GM21381 (cell line): ENCODE measurements around the gene RNF149.

ENCODE experiments used
- ATAC-seq: cut with Tn5 transposase; IDR thresholded peaks from one replicate; pipeline ENCODE4 v1.9.1; 2021; ENCODE audit warnings: mild to moderate bottlenecking, moderate library complexity; ENCODE audit not compliant: unreplicated experiment

The RNF149 gene

DNA sequence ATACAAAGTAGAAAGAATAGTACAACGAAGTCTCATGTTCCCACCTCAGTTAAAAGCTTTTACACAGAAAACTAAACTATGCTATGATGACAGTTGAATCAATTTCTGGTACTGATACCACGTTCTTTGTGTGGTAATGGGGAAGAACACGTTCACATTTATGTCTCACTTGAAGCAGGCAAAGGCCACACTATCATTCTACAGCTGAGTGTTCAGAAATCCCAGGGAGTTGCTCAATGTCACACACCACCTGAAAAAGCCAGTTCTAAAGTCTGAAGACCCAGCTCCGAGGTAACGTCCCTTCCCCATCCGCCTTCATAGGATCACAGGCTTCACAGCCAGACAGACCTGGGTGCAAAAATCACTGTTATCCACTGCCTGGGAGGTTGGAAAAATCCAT lies 8.9 kb downstream of the RNF149 start:
- ATAC-seq, result no peak

DNA sequence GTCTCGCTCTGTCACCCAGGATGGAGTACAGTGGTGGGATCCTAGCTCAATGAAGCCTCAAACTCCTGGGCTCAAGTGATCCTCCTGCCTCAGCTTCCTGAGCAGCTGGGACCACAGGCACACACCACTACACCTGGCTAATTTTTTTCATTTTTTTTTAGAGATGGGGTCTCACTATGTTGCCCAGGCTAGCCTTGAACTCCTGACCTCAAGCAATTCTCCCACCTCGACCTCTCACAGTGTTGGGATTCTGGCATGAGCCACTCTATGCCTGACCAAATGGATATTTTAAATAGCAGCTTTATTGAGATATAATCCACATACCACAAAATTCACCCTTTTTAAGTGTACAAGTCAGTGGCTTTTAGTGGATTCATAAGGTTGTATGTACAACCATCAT lies 11.1 kb downstream of the RNF149 start:
- no peak for ATAC-seq

DNA sequence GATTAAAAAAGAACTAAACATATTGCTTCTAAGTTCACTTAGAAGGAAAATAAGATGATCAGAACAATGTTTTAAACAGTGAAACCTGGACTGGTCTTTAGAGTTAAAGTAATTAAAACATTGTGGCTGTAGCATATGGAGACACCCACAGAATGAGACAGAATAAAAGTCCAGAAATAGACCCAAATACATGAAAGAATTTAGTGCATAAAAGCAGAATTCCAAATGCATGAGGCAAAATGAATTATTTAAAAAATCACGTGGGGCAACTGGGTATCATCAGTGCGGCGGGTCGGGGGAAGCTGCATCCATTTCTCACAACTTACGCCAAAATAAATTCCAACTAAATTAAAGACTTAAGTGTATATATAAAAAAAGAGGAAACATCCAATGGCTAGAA lies 12.1 kb downstream of the RNF149 start:
- ATAC-seq, result no peak

DNA sequence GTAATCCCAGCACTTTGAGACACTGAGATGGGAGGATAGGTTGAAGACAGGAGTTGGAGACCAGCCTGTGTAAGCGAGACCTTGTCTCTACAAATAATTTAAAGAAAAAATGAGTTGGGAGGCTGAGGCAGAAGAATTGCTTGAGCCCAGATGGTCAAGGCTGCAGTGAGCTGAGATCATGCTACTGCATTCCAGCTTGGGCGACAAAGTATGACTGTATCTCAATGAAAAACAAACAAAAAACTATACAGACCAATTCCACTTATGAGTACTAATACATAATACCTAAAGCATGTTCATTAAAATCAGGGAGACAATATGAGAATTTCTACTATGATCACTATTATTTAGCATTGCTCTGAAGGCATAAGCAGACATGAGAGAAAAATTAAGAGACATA lies 12.6 kb downstream of the RNF149 start:
- no peak for ATAC-seq

DNA sequence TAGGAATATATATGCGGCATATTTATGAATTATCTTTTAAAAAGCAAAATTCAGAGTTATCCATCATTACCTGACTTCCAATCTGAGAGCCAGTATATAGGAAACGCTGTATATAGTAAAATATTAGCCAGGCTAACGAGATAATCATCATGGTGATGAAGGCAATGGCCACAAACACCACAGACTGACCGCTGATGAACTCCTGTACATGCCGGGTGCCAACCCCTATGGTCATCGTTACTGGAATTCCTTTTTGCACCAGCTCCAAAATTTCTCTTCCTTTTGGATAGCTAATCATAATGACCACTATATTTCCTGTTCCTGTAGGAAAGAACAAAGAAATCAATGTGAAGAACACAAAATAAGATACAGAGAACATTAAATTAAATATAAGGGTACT lies 13.6 kb downstream of the RNF149 start:
- ATAC-seq, result no peak

DNA sequence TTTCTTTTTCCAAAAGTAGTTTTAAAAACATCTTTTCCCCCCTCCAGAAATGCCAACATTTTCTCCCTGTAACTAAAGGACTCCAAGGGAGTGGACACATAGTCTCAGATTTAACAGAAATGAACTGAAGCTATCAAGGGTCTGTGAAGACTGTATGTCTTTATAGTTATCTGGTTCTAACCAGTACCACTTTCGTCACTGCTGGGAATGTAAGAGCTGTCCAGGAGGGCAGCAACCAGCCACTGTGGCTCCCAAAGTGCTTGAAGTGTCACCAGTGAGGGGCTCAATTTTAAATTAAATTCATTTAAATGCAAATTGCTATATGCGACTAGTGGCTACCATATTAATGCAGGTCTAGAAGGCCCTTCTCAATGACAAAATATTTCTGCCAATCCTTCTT lies 15.0 kb downstream of the RNF149 start:
- ATAC-seq, result no peak

DNA sequence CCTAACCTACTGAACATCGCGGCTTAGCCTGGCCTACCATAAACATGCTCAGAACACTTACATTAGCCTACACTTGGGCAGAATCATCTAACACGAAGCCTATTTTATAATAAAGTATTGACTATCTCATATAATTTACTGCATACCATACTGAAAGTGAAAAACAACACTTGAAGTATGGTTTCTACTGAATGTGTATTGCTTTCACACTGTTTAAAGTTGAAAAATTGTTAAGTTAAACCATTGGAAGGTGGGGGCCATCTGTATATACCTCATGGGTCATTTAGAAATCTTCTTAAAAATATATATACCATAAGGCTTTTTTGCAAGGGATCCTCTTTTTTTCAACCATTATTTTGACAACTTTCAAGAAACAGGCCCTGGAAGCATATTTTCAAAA lies 16.5 kb downstream of the RNF149 start:
- no peak for ATAC-seq

DNA sequence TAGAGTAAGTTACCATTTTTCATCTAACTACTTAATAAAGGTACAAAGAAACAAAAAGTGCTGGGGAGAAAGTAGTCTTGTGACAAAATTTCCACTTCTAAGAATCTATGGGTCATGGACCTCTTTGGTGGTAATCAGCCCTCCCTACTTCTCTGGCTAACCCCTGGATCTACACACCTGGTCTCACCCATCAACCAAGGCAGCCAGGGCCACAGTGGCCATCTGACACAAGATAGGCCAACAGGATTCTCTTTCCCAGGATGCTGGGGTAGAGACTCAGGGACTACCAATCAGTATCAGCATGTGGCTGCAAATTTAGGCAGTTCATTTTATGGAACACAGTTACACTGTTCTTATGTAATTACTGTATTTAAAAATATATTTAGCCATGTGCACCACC lies 17.8 kb downstream of the RNF149 start:
- no peak for ATAC-seq

DNA sequence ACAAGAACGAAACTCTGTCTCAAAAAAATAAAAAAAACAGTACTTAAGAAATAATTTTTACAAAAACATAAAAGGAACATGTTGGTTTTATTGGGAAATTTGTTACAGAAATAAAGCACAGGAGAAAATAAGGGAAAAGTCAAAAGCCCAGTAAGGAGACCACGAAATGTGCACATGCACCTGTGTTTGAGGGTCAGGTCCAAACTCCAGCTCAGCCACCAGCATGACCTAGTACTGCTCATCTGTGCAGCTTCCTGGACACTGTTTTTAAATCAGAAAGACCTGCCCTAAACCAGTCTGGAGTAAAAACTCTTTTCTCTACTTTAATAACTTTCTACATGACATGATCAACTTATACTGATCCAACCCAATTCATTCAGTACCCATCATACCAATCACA lies 21.2 kb downstream of the RNF149 start:
- no peak for ATAC-seq

DNA sequence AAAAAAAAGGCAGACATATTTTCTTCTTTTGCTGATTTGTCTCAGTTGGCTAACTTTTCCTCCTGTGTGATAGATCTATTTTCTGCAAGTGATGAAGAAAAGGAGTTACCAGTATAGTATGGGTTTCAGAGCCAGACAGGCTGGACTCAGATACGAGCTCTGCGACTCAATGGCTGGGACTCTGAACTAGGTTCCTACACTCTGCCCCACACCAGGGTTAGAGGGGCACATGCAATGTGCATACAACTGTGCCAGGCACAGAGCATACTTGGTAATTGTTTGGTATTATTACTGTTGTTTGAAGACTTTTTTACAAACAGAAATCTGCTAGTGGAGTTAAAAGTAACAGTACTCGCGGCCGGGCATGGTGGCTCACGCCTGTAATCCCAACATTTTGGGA lies 21.8 kb downstream of the RNF149 start:
- ATAC-seq, result no peak

DNA sequence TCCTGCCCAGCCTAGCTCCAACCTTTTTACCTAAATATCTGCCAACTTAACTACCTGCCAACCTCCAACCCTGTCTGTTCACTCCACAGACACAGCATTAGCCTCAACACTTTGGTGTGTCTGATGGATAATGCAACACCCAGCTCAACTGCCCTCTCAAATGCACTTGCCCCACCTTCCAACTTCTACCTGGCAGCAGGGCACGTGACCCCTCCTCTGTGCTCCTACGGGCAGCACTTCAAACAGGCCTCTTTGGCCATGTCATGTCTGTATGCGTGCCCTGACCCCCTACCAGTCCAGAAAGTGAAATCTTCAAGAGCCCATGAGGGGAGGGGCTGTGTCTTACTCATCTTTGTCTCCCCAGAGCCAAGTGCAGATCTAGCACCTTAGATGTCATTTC lies 25.5 kb downstream of the RNF149 start:
- ATAC-seq, result no peak

DNA sequence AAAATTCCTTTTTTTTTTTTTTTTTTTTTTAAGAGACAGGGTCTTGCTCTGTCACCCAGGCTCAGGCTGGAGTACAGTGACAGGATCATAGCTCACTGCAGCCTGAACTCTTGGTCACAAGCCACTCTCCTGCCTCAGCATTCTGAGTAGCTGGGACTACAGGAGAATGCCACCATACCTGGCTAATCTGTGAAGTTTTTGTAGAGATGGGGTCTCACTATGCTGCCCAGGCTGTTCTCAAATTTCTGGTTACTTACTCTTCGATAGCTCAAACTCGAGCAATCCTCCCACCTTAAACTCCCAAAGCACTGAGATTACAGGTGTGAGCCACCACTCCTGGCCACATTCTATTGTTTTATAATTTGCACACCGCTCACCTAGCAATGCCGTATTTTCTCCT lies 27.0 kb downstream of the RNF149 start:
- ATAC-seq, result no peak

DNA sequence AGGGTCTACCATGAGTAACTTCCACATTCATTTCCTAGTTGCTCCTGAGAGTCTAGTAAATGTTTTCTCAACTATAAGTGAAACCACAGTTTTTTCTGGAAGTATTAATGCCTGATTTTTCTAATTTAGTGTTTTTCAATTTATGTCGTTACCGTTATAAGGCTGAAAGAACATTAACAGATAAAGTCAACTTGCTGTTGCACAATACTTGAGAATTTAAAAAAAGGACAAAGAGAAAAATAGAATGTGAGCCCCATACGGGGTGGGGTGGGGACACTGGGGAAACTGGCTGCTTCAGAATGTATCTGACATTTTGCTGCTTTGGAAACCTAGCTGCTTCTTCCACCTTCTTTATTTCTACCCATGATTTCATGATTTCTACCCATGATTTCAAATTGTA lies 29.6 kb downstream of the RNF149 start:
- ATAC-seq, result no peak

DNA sequence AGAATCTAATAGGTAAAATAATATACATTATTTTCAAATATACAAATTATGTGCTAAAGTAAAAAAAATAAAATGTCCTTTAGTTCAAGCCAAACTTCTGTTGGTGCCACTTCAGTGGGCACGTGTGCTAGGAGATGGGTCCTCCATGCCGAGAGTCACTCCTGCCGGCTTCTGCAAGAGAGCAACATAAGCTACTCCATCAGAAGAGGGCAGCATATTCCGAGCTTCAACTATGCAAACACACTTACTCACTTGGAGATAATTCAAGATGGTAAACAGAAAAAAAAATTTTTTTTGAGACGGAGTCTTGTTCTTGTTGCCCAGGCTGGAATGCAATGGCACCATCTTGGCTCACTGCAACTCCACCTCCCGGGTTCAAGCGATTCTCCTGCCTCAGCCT lies 31.4 kb downstream of the RNF149 start:
- ATAC-seq, result no peak

DNA sequence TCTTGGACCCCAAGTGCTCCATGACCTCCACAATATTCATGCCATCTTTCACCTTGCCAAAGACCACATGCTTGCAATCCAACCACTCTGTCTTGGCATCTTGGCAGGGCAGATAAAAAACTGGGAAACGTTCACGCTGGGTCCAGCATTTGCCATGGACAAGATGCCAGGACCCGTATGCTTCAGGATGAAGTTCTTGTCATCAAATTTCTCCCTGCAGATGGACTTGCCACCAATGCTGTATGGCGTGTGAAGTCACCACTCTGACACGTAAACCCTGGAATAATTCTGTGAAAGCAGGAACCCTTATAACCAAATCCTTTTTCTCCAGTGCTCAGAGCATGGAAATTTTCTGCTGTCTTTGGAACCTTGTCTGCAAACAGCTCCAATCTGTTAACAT lies 34.4 kb downstream of the RNF149 start:
- no peak for ATAC-seq

DNA sequence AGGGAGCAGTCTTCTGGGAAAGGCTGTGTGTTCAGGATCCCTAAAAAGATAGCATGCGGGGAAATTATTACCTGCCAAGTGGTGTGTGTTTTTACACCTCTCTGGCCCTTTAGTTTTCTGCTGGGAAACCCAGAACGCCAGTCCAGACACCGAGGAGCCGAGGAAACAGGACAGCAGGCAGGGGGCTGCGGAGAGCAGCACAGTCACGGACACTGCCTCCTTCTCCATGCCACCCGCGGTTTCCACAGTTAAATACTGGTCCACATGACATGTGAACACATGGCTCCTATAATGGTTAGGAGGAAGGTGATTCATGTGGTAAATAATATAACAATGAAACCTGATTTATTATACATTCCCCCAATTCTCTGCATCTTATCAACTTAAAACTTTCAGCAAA lies 35.4 kb downstream of the RNF149 start:
- no peak for ATAC-seq

DNA sequence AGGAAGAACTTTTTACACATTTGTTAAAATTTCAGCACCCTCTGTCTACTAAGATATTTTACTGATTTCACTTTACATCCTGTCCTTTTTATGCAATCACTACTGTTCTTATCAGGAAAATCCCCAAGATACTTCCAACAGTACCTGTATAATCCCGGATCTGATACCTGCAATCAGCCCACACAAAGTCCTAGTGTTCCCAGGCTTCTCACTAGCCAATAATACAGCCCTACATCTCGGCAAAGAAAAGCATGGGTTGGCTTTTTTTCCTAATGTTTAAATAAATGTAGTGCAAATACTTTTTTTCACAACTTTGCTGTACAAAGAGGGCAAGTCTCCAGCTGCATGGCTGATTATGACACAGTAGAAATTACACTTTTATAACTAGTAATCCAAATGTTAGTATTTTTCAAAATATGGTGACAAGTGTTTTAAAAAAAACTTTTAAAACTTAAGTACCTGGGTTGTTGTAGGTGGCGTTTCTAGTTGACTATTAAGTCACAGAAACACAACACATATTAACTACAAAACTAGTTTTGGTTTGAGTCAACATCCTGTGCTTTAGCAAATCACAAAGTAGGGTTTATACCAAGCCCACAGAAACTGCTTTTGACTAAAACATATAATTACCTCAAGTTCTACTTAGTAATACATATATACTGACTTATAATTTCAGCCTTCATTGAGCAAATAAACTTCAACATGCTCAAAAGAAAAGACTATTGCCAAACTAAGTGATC lies 36.3 kb downstream of the RNF149 start:
- peak; percentile 74 for ATAC-seq

DNA sequence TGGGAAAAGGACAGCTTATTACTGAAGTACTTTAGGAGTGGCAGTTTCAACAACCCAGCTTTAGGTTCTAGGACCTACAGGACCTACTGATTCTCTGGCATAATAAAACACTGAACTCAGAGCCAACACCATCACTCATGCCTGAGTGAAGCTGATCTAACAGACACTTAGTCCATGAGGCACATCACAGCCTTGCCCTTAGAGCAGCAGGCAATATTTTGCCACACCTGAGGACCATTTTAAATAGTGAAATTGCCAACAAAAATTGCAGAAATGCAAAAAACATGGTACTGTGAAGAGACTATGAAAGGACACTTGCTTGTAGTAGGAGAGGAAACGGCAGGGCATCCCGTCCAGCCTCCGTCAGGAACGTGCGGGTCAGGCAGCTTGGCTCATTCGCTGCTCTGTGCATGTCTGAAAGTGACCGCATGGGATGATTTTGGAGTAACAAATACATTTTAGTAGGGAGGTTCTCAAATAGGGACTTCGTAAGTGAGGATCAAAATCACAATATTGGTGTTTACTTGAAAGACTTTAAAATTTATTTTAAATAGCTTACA lies 37.7 kb downstream of the RNF149 start:
- ATAC-seq, result no peak

DNA sequence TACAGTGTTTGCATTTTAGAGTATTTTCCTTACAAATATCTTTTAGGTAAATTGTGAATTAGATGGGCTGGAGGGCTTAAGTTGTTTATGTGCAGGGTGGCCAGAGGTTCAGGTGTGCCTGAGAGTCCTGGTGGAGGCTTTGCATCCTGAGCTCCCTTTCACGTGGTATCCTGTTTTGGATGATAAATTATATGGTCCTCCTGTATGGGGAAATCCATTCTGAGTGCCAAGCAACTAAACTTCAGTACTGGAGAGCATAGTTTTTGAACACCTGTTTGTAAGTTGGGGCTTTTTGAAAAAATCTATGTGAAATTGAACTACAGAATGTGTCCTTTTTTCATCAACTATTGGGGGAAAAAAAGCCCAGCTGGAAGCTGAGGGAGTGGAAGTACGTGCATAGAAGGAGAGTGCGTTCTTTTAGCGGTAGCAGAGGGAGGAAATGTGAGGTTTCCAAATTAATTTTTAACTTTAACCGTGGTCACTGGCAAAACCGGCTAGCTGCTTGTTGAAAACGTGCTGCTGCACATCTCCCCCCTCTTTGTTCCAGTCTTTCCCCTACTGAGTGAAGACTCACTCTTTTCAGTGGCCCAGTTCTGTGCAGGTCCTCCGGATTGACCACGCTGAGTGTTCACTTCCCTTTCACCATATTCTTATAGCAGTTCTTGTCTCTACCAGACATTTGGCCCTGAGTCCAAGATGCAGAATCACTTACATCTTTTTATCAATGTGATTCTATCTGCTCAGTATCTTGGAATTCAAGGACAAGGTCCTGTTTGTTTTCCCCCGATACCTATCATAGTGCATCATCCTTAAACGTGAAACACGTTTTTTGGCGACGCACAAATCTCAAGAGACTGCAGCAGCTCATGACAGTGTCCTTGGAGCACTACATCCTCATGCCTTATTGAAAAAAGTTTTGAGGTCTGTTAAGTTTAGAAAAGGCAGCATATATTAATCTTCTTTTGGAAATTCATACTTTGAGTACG lies 40.5 kb downstream of the RNF149 start:
- peak; percentile 60 for ATAC-seq

DNA sequence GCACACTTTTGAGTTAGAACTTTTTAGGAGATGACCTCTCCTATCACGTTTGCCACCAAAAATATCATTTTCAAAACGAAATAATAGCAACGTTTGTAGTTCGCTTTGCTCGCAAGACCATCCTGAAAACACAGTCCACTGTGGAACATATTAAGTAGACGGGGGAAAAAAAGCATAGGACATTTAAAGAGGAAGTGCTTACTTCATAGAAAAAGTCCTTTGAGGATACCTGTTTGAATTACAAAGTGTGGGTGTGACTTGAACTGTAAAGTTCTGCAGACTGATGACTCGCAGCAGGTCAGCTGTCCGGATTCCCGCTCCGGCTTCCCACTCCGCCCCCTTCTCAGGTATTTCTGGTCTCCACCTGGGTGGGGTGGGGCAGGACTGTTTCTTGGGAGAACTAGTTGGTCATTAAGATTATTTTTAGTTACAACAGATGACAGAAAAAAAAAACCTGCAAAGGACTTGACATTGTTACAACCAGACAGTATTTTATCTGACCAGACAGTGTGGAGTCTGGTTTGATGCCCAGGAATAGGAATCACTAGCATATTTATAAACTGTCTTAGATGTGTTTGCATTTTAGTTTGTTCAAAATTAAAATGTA lies 42.5 kb downstream of the RNF149 start:
- ATAC-seq, result no peak

DNA sequence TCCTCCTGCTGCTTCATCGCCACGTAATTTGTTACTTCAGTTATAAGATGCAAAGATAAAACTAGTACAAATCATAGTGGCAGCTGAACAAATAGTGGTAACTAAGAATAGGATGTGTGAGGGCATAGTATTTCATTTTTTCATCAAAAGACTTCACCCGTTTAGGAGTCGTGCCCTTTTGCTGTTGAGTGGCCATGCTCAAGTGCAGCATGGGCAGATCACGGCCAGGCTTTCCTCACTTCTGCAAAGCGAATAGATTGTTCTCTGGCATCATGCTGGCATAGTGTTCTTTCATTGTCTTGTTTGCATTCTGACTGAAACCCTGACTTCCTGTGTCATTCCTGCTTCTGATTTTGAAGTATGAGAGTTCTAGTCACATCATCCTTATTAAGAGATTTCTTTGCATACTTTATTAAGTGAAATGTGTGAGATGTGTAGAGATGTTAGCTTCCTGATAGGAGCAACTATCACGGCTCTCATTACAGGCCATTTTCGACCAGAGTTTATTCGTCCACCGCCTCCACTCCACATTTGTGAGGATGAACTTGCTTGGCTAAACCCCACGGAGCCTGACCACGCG lies 44.1 kb downstream of the RNF149 start:
- ATAC-seq, result no peak
